ENCODE data around the gene PPP1R3C. TPM values are rescaled to one million over a fixed set of nuclear protein-coding genes. Genes with fewer than 3 reads are reported as not detected.

PPP1R3C gene
- total and polyA plus RNA-seq, 4 donors: 25.5 to 76.1 (median 31.0) TPM

DNA sequence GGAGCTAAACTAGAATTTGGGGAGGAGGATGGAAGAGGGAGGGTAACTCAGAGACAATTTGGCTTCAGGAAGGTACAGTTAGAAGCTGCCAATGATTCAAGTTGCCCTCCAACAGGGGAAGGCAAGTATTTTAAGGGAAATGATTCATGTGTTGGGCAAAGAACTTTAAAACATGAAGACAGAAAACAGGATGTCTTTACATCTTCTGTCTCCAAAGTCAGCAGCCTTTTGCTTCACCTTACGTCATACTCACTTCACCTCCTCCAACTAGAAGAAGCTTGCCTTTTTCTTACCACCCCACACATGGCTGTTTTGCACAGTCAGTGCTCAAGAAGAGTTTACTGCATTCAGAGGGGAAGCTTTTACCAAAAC lies 36.1 kb downstream of the PPP1R3C start (continued):
- TF ChIP-seq EGR1 (IDR thresholded peaks at IDR 0.05; ENCODE audit: low read depth in 2 of 2) (no peak), RAD21 (IDR thresholded peaks at IDR 0.05) (no peak), TAF1 (conservative IDR thresholded peaks at IDR 0.05) (no peak)
- TF ChIP-seq, protein P1, sequence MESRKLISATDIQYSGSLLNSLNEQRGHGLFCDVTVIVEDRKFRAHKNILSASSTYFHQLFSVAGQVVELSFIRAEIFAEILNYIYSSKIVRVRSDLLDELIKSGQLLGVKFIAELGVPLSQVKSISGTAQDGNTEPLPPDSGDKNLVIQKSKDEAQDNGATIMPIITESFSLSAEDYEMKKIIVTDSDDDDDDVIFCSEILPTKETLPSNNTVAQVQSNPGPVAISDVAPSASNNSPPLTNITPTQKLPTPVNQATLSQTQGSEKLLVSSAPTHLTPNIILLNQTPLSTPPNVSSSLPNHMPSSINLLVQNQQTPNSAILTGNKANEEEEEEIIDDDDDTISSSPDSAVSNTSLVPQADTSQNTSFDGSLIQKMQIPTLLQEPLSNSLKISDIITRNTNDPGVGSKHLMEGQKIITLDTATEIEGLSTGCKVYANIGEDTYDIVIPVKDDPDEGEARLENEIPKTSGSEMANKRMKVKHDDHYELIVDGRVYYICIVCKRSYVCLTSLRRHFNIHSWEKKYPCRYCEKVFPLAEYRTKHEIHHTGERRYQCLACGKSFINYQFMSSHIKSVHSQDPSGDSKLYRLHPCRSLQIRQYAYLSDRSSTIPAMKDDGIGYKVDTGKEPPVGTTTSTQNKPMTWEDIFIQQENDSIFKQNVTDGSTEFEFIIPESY (IDR thresholded peaks at IDR 0.05): no peak

DNA sequence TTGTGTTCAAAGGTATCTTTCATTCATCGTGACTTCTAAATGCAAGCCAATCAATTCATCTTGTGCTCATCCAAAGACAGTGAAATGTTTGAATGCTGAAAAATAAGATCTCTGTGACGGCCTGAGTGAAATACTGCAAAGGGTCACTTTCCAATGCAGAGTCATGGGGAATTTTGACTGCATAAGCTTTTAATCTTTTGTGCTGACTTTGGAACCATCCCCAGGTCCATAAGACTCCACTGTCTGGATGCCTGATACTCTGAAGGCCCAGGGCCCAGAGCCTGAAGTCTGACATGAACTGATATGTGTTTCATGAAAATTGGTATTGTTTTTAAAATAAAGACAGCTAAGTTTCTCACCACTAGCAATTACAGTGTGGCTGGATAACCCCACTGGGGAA lies 39.0 kb downstream of the PPP1R3C start:
- no peaks in the 10 kb centered on the region for H3K27me3 ChIP-seq (ENCODE audit: control insufficient read depth in 4 of 4, insufficient read depth in 4 of 4, low read length in 3 of 4)
- no peak overlapping the region for H3K9ac ChIP-seq (ENCODE audit: low read depth in 1 of 2, low read length in 2 of 2)
- no peaks in the 10 kb centered on the region for H3K36me3 ChIP-seq (ENCODE audit: control insufficient read depth in 4 of 4, insufficient read depth in 3 of 4, low read depth in 1 of 4, low read length in 3 of 4)
- TF ChIP-seq REST (IDR thresholded peaks at IDR 0.05) (no peak), FOXA2 (IDR thresholded peaks at IDR 0.05) (no peak), HNF4A (conservative IDR thresholded peaks at IDR 0.05) (no peak), RAD21 (IDR thresholded peaks at IDR 0.05) (no peak), GABPA (IDR thresholded peaks at IDR 0.05 in 1 of 2, conservative IDR thresholded peaks at IDR 0.05 in 1 of 2) (no peak), FOXA1 (IDR thresholded peaks at IDR 0.05) (no peak), RXRA (IDR thresholded peaks at IDR 0.05) (no peak), YY1 (IDR thresholded peaks at IDR 0.05) (no peak), SP1 (IDR thresholded peaks at IDR 0.05) (no peak), JUND (IDR thresholded peaks at IDR 0.05) (no peak), NR2F2 (IDR thresholded peaks at IDR 0.05) (no peak), TAF1 (conservative IDR thresholded peaks at IDR 0.05) (no peak)
- TF ChIP-seq, protein P2, sequence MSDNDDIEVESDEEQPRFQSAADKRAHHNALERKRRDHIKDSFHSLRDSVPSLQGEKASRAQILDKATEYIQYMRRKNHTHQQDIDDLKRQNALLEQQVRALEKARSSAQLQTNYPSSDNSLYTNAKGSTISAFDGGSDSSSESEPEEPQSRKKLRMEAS (IDR thresholded peaks at IDR 0.05): no peak
- TF ChIP-seq, protein P1 (IDR thresholded peaks at IDR 0.05): no peak
- TF ChIP-seq, protein P3, sequence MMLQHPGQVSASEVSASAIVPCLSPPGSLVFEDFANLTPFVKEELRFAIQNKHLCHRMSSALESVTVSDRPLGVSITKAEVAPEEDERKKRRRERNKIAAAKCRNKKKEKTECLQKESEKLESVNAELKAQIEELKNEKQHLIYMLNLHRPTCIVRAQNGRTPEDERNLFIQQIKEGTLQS (IDR thresholded peaks at IDR 0.05): no peak
- H3K9me3 ChIP-seq (ENCODE audit: control insufficient read depth in 4 of 4, low read length in 3 of 4): no peaks in the 10 kb centered on the region
- H3K27ac ChIP-seq (ENCODE audit: low read depth in 1 of 2, low read length in 2 of 2): no peak overlapping the region
- no peaks in the 10 kb centered on the region for H3K4me1 ChIP-seq (ENCODE audit: control insufficient read depth in 4 of 4, insufficient read depth in 4 of 4, low read length in 3 of 4)
- H3K4me3 ChIP-seq (ENCODE audit: low read depth in 1 of 3, low read length in 3 of 3): no peak overlapping the region
- DNase-seq (ENCODE audit: low spot score): no peak
- 90% methylated on average over 2 of the region's 2 CpGs for WGBS
